Measurements from ENCODE around the gene CCND3. TPM values are rescaled to one million over a fixed set of nuclear protein-coding genes. Genes with fewer than 3 reads are reported as not detected.
A peak's percentile ranks its signal among the peaks of the same experiment; 100 is the strongest.

The CCND3 gene
- total and polyA plus RNA-seq, 2 of the 13 experiments (the other 11 are each of a cell fraction or from before 2014, with no cell fraction given), result 4.3 to 7.2 TPM

DNA sequence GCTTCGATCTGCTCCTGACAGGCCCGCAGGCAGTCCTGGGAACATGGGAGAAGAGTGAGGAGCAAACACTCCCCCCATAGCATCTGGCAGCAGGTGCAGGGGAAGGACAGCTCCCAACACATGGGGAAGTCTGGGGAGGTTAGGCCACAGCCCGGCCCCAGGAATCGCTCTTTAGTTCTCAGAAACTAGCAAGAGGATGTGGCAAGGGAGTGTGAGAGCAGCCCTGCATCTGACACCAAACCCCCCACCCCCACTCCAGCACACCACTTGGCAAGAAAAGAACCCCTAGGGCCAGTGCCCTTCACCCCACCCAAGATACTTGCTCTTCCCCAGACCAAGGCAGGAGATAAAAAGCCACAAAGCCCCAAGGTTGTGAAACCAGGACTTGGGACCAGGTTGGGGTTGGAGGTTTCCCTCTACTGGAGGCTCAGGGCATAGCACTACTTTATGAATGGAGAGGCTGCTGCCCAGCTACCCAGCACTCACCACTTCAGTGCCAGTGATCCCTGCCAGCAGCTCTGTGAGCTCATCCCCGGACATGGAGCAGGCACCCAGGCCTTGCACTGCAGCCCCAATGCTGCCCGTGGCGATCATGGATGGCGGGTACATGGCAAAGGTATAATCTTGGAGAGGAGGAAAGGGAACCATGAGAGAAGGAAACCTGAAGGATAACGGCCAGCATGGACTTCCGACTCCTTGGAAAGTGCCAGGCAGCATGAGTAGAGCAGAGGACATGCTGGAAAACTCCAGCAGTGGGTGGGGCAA, 5.4 kb downstream of the CCND3 start (continued):
- TF ChIP-seq POLR2AphosphoS2 (IDR thresholded peaks at IDR 0.05; ENCODE audit: low read depth, low read length) (0 out of 2 replicates have a peak, but pooled peaks have one; percentile 13), FOXK1 (CRISPR knock-in tag; IDR thresholded peaks at IDR 0.05; ENCODE audit: borderline replicate concordance, low read depth) (no peak), ZC3H13 (CRISPR knock-in tag; IDR thresholded peaks at IDR 0.05) (no peak; the same call in 1 of the 2 replicates), ATRX (CRISPR knock-in tag; IDR thresholded peaks at IDR 0.05; ENCODE audit: borderline replicate concordance) (no peak), NBN (conservative IDR thresholded peaks at IDR 0.05) (no peak), ZNF713 (CRISPR knock-in tag; IDR thresholded peaks at IDR 0.05) (no peak), KLF11 (CRISPR knock-in tag; IDR thresholded peaks at IDR 0.05) (no peak), TCF7 (IDR thresholded peaks at IDR 0.05; ENCODE audit: low read depth) (no peak), ZNF468 (CRISPR knock-in tag; IDR thresholded peaks at IDR 0.05) (no peak), RBM22 (optimal IDR thresholded peaks at IDR 0.05; ENCODE audit: low read length) (no peak), ZNF230 (CRISPR knock-in tag; IDR thresholded peaks at IDR 0.05) (no peak), KAT2B (IDR thresholded peaks at IDR 0.05; ENCODE audit: borderline replicate concordance, low read depth, low read length) (no peak), POGZ (CRISPR knock-in tag; IDR thresholded peaks at IDR 0.05) (no peak), ZNF557 (CRISPR knock-in tag; IDR thresholded peaks at IDR 0.05) (no peak), ZNF484 (CRISPR knock-in tag; IDR thresholded peaks at IDR 0.05; ENCODE audit: borderline replicate concordance, low read depth) (no peak), BCL6 (CRISPR knock-in tag; IDR thresholded peaks at IDR 0.05) (peak; percentile 13; the same call in 1 of the 2 replicates)
- TF ChIP-seq, protein P1, sequence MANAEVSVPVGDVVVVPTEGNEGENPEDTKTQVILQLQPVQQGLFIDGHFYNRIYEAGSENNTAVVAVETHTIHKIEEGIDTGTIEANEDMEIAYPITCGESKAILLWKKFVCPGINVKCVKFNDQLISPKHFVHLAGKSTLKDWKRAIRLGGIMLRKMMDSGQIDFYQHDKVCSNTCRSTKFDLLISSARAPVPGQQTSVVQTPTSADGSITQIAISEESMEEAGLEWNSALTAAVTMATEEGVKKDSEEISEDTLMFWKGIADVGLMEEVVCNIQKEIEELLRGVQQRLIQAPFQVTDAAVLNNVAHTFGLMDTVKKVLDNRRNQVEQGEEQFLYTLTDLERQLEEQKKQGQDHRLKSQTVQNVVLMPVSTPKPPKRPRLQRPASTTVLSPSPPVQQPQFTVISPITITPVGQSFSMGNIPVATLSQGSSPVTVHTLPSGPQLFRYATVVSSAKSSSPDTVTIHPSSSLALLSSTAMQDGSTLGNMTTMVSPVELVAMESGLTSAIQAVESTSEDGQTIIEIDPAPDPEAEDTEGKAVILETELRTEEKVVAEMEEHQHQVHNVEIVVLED (CRISPR knock-in tag; IDR thresholded peaks at IDR 0.05; ENCODE audit: borderline replicate concordance), result no peak; the same call in 1 of the 2 replicates
- TF ChIP-seq, protein P2, sequence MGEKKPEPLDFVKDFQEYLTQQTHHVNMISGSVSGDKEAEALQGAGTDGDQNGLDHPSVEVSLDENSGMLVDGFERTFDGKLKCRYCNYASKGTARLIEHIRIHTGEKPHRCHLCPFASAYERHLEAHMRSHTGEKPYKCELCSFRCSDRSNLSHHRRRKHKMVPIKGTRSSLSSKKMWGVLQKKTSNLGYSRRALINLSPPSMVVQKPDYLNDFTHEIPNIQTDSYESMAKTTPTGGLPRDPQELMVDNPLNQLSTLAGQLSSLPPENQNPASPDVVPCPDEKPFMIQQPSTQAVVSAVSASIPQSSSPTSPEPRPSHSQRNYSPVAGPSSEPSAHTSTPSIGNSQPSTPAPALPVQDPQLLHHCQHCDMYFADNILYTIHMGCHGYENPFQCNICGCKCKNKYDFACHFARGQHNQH (CRISPR knock-in tag; IDR thresholded peaks at IDR 0.05), result peak; percentile 38; the same call in 1 of the 2 replicates
- TF ChIP-seq, protein P3, sequence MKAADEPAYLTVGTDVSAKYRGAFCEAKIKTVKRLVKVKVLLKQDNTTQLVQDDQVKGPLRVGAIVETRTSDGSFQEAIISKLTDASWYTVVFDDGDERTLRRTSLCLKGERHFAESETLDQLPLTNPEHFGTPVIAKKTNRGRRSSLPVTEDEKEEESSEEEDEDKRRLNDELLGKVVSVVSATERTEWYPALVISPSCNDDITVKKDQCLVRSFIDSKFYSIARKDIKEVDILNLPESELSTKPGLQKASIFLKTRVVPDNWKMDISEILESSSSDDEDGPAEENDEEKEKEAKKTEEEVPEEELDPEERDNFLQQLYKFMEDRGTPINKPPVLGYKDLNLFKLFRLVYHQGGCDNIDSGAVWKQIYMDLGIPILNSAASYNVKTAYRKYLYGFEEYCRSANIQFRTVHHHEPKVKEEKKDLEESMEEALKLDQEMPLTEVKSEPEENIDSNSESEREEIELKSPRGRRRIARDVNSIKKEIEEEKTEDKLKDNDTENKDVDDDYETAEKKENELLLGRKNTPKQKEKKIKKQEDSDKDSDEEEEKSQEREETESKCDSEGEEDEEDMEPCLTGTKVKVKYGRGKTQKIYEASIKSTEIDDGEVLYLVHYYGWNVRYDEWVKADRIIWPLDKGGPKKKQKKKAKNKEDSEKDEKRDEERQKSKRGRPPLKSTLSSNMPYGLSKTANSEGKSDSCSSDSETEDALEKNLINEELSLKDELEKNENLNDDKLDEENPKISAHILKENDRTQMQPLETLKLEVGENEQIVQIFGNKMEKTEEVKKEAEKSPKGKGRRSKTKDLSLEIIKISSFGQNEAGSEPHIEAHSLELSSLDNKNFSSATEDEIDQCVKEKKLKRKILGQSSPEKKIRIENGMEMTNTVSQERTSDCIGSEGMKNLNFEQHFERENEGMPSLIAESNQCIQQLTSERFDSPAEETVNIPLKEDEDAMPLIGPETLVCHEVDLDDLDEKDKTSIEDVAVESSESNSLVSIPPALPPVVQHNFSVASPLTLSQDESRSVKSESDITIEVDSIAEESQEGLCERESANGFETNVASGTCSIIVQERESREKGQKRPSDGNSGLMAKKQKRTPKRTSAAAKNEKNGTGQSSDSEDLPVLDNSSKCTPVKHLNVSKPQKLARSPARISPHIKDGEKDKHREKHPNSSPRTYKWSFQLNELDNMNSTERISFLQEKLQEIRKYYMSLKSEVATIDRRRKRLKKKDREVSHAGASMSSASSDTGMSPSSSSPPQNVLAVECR (CRISPR knock-in tag; IDR thresholded peaks at IDR 0.05; ENCODE audit: borderline replicate concordance), result peak; percentile 19; the same call in 1 of the 2 replicates
- TF ChIP-seq, protein P4, sequence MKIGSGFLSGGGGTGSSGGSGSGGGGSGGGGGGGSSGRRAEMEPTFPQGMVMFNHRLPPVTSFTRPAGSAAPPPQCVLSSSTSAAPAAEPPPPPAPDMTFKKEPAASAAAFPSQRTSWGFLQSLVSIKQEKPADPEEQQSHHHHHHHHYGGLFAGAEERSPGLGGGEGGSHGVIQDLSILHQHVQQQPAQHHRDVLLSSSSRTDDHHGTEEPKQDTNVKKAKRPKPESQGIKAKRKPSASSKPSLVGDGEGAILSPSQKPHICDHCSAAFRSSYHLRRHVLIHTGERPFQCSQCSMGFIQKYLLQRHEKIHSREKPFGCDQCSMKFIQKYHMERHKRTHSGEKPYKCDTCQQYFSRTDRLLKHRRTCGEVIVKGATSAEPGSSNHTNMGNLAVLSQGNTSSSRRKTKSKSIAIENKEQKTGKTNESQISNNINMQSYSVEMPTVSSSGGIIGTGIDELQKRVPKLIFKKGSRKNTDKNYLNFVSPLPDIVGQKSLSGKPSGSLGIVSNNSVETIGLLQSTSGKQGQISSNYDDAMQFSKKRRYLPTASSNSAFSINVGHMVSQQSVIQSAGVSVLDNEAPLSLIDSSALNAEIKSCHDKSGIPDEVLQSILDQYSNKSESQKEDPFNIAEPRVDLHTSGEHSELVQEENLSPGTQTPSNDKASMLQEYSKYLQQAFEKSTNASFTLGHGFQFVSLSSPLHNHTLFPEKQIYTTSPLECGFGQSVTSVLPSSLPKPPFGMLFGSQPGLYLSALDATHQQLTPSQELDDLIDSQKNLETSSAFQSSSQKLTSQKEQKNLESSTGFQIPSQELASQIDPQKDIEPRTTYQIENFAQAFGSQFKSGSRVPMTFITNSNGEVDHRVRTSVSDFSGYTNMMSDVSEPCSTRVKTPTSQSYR (CRISPR knock-in tag; IDR thresholded peaks at IDR 0.05; ENCODE audit: borderline replicate concordance), result 0 out of 2 replicates have a peak, but pooled peaks have one; percentile 7
